Prostate gland (tissue), 2 donors: ENCODE measurements around the gene ZNF709.

ENCODE experiments used
- POLR2AphosphoS5 ChIP-seq: sonication (generic); formaldehyde crosslinking; IDR thresholded peaks from one replicate; pipeline ENCODE4 v1.6.1; 2017; ENCODE audit warnings: antibody characterized with exemption
- TF ChIP-seq, protein P1 (sequence below), 4 experiments: fragments of 200-600 bp in 2 of 4; fragments of 450-650 bp in 2 of 4; sonication (generic) in 2 of 4; IDR thresholded peaks; 1 replicate in 3 of 4; 2 replicates in 1 of 4; pipeline ENCODE4 v1.5.1; 2016 to 2019; ENCODE audit warnings: antibody characterized with exemption in 4 of 4, mild to moderate bottlenecking in 2 of 4, moderate library complexity in 2 of 4

DNA sequence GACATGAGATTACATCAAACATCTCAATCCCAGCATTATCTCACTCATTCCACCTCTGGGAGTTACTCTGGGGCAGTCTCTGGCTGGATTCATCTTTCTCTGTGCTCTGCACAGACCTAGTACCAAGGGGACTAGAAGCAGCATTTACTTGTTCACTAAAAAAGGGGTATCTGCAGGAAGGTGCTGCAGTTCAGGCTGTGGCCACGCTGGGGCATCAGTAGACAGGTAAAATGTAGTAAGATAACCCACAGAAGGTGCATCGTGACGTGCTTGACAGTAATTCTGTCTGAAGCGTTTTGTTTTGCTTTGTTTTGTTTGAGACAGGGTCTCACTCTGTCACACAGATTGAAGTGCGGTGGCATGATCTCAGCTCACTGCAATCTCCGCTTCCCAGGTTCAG is 37.4 kb upstream of the ZNF709 start:
- TF ChIP-seq, protein P1, sequence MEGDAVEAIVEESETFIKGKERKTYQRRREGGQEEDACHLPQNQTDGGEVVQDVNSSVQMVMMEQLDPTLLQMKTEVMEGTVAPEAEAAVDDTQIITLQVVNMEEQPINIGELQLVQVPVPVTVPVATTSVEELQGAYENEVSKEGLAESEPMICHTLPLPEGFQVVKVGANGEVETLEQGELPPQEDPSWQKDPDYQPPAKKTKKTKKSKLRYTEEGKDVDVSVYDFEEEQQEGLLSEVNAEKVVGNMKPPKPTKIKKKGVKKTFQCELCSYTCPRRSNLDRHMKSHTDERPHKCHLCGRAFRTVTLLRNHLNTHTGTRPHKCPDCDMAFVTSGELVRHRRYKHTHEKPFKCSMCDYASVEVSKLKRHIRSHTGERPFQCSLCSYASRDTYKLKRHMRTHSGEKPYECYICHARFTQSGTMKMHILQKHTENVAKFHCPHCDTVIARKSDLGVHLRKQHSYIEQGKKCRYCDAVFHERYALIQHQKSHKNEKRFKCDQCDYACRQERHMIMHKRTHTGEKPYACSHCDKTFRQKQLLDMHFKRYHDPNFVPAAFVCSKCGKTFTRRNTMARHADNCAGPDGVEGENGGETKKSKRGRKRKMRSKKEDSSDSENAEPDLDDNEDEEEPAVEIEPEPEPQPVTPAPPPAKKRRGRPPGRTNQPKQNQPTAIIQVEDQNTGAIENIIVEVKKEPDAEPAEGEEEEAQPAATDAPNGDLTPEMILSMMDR (IDR thresholded peaks at IDR 0.05) = no peak
- TF ChIP-seq POLR2AphosphoS5 = no peak
